Body of pancreas (tissue), 4 donors: ENCODE data around the gene SRRM3.

Experiments
- CTCF ChIP-seq, 7 experiments: fragments of 450-650 bp in 4 of 7; fragments of 200-600 bp in 3 of 7; sonication (generic) in 3 of 7; IDR thresholded peaks; one replicate each; pipeline ENCODE4 v1.5.1; 2016 to 2019; ENCODE audit warnings: antibody characterized with exemption in 7 of 7
- POLR2A ChIP-seq, 3 donors: fragments of 450-650 bp; IDR thresholded peaks; one replicate each; pipeline ENCODE4 v1.6.1; 2016; ENCODE audit warnings: antibody characterized with exemption in 3 of 3, mild to moderate bottlenecking in 2 of 3

- peak; percentile 94 to 99 (median 99) for TF ChIP-seq CTCF (IDR thresholded peaks at IDR 0.05)
- peak in 1 of 3 donors; percentile 55 for TF ChIP-seq POLR2A (IDR thresholded peaks at IDR 0.05)
Measured at GRCh38 chr7:76291351-76292212, 89.9 kb downstream of the SRRM3 start.
